ENCODE results near the gene DLGAP1. TPM values are rescaled to one million over a fixed set of nuclear protein-coding genes. Genes with fewer than 3 reads are reported as not detected.

The DLGAP1 gene
- total and polyA plus RNA-seq, 2 experiments from 2014 or later: 17.0 to 48.5 TPM

DNA sequence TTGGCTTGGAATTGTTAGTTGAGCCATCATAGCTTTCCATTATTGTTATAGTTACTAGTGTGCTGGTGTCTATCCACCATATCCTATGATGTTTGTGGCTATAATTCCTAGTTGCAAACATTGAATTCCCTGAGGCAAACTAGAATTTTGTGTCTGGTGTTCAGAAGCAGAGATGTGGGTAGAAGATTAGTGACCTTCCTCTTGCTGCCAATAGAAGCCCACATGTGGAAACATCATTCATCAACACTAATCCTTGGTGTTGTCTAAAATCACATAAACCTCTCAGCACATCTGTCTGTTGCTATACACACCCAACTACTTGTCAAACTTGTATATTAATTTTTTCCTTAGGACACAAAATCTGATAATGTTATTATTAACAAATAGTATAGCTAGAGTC, 631.0 kb downstream of the DLGAP1 start:
- Histone ChIP-seq H3K27ac (ENCODE audit: low read depth) (no peak overlapping the region), H3K4me3 (no peak overlapping the region), H2AFZ (no peak overlapping the region), H3K4me1 (ENCODE audit: insufficient read depth) (peaks cover 23% of the 10 kb centered on the region), H3K9me2 (ENCODE audit: insufficient read depth) (0 out of 2 replicates have a peak, but pooled peaks cover 2% of the 10 kb centered on the region), H3K4me2 (no peak overlapping the region), H3F3A (replicated peaks; ENCODE audit: low read depth) (0 out of 2 replicates have a peak, but pooled peaks cover 6% of the 10 kb centered on the region), H4K20me1 (replicated peaks; ENCODE audit: insufficient read depth) (no peaks in the 10 kb centered on the region), H3K27me3 (ENCODE audit: insufficient read depth) (no peaks in the 10 kb centered on the region), H3K36me3 (ENCODE audit: insufficient read depth) (no peaks in the 10 kb centered on the region), H3K79me2 (replicated peaks; ENCODE audit: insufficient read depth) (no peaks in the 10 kb centered on the region)
- Mint-ChIP-seq H3K4me1 (peaks cover 36% of the 10 kb centered on the region), H3K27me3 (ENCODE audit: insufficient read depth, low read depth, poor library complexity) (peaks cover 1% of the 10 kb centered on the region), H3K4me3 (no peak overlapping the region), H3K27ac (no peak overlapping the region), H3K9me3 (peaks cover 4% of the 10 kb centered on the region; the same call in 1 of the 3 replicates), H3K36me3 (ENCODE audit: low read depth) (peaks cover 5% of the 10 kb centered on the region; the same call in 1 of the 3 replicates)
- no peak for TF ChIP-seq EZH2 (IDR thresholded peaks at IDR 0.05; ENCODE audit: low read depth, unreplicated experiment)
- TF ChIP-seq JUNB (IDR thresholded peaks at IDR 0.05; ENCODE audit: unreplicated experiment): no peak
- no peak for TF ChIP-seq ZNF331 (CRISPR knock-in tag; IDR thresholded peaks at IDR 0.05; ENCODE audit: low read depth)
- TF ChIP-seq CREB1 (CRISPR knock-in tag; IDR thresholded peaks at IDR 0.05; ENCODE audit: low read depth): no peak
- TF ChIP-seq EZH2phosphoT487 (IDR thresholded peaks at IDR 0.05; ENCODE audit: unreplicated experiment): no peak
- DNase-seq (ENCODE audit: low spot score): no peak
- ATAC-seq: no peak

GRCh38 chr18:3823073-3823472, 632.0 kb downstream of the DLGAP1 start:
- H3K27me3 ChIP-seq (ENCODE audit: insufficient read depth): no peaks in the 10 kb centered on the region
- Mint-ChIP-seq H3K27me3 (ENCODE audit: insufficient read depth, low read depth, poor library complexity) (peaks cover 1% of the 10 kb centered on the region), H3K36me3 (ENCODE audit: low read depth) (peaks cover 5% of the 10 kb centered on the region; the same call in 1 of the 3 replicates), H3K4me3 (no peak overlapping the region), H3K27ac (no peak overlapping the region), H3K4me1 (peaks cover 36% of the 10 kb centered on the region), H3K9me3 (peaks cover 4% of the 10 kb centered on the region; the same call in 1 of the 3 replicates)
- no peak overlapping the region for H3K4me2 ChIP-seq
- H2AFZ ChIP-seq: no peak overlapping the region
- 0 out of 2 replicates have a peak, but pooled peaks cover 6% of the 10 kb centered on the region for H3F3A ChIP-seq (replicated peaks; ENCODE audit: low read depth)
- no peaks in the 10 kb centered on the region for H4K20me1 ChIP-seq (replicated peaks; ENCODE audit: insufficient read depth)
- H3K79me2 ChIP-seq (replicated peaks; ENCODE audit: insufficient read depth): no peaks in the 10 kb centered on the region
- no peak overlapping the region for H3K4me3 ChIP-seq
- H3K27ac ChIP-seq (ENCODE audit: low read depth): no peak overlapping the region
- H3K9me2 ChIP-seq (ENCODE audit: insufficient read depth): 0 out of 2 replicates have a peak, but pooled peaks cover 2% of the 10 kb centered on the region
- H3K36me3 ChIP-seq (ENCODE audit: insufficient read depth): no peaks in the 10 kb centered on the region
- no peak for ATAC-seq
- DNase-seq (ENCODE audit: low spot score): no peak
- peaks cover 23% of the 10 kb centered on the region for H3K4me1 ChIP-seq (ENCODE audit: insufficient read depth)
- TF ChIP-seq, protein P1, sequence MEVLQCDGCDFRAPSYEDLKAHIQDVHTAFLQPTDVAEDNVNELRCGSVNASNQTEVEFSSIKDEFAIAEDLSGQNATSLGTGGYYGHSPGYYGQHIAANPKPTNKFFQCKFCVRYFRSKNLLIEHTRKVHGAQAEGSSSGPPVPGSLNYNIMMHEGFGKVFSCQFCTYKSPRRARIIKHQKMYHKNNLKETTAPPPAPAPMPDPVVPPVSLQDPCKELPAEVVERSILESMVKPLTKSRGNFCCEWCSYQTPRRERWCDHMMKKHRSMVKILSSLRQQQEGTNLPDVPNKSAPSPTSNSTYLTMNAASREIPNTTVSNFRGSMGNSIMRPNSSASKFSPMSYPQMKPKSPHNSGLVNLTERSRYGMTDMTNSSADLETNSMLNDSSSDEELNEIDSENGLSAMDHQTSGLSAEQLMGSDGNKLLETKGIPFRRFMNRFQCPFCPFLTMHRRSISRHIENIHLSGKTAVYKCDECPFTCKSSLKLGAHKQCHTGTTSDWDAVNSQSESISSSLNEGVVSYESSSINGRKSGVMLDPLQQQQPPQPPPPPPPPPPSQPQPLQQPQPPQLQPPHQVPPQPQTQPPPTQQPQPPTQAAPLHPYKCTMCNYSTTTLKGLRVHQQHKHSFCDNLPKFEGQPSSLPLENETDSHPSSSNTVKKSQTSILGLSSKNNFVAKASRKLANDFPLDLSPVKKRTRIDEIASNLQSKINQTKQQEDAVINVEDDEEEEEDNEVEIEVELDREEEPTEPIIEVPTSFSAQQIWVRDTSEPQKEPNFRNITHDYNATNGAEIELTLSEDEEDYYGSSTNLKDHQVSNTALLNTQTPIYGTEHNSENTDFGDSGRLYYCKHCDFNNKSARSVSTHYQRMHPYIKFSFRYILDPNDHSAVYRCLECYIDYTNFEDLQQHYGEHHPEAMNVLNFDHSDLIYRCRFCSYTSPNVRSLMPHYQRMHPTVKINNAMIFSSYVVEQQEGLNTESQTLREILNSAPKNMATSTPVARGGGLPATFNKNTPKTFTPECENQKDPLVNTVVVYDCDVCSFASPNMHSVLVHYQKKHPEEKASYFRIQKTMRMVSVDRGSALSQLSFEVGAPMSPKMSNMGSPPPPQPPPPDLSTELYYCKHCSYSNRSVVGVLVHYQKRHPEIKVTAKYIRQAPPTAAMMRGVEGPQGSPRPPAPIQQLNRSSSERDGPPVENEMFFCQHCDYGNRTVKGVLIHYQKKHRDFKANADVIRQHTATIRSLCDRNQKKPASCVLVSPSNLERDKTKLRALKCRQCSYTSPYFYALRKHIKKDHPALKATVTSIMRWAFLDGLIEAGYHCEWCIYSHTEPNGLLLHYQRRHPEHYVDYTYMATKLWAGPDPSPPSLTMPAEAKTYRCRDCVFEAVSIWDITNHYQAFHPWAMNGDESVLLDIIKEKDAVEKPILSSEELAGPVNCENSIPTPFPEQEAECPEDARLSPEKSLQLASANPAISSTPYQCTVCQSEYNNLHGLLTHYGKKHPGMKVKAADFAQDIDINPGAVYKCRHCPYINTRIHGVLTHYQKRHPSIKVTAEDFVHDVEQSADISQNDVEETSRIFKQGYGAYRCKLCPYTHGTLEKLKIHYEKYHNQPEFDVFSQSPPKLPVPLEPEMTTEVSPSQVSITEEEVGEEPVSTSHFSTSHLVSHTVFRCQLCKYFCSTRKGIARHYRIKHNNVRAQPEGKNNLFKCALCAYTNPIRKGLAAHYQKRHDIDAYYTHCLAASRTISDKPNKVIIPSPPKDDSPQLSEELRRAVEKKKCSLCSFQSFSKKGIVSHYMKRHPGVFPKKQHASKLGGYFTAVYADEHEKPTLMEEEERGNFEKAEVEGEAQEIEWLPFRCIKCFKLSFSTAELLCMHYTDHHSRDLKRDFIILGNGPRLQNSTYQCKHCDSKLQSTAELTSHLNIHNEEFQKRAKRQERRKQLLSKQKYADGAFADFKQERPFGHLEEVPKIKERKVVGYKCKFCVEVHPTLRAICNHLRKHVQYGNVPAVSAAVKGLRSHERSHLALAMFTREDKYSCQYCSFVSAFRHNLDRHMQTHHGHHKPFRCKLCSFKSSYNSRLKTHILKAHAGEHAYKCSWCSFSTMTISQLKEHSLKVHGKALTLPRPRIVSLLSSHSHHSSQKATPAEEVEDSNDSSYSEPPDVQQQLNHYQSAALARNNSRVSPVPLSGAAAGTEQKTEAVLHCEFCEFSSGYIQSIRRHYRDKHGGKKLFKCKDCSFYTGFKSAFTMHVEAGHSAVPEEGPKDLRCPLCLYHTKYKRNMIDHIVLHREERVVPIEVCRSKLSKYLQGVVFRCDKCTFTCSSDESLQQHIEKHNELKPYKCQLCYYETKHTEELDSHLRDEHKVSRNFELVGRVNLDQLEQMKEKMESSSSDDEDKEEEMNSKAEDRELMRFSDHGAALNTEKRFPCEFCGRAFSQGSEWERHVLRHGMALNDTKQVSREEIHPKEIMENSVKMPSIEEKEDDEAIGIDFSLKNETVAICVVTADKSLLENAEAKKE (CRISPR knock-in tag; IDR thresholded peaks at IDR 0.05): no peak
- TF ChIP-seq POLR2AphosphoS5 (IDR thresholded peaks at IDR 0.05; ENCODE audit: low read depth): no peak
- TF ChIP-seq JUNB (IDR thresholded peaks at IDR 0.05; ENCODE audit: unreplicated experiment): no peak
- TF ChIP-seq NANOG (IDR thresholded peaks at IDR 0.05; ENCODE audit: borderline replicate concordance): no peak
- TF ChIP-seq STAT1 (IDR thresholded peaks at IDR 0.05; ENCODE audit: unreplicated experiment): no peak
- no peak for TF ChIP-seq REST (IDR thresholded peaks at IDR 0.05; ENCODE audit: unreplicated experiment)
- TF ChIP-seq CREB1 (CRISPR knock-in tag; IDR thresholded peaks at IDR 0.05; ENCODE audit: low read depth): no peak
- TF ChIP-seq, protein P2, sequence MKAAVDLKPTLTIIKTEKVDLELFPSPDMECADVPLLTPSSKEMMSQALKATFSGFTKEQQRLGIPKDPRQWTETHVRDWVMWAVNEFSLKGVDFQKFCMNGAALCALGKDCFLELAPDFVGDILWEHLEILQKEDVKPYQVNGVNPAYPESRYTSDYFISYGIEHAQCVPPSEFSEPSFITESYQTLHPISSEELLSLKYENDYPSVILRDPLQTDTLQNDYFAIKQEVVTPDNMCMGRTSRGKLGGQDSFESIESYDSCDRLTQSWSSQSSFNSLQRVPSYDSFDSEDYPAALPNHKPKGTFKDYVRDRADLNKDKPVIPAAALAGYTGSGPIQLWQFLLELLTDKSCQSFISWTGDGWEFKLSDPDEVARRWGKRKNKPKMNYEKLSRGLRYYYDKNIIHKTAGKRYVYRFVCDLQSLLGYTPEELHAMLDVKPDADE (IDR thresholded peaks at IDR 0.05): no peak
- no peak for TF ChIP-seq ZNF114 (CRISPR knock-in tag; IDR thresholded peaks at IDR 0.05)
- no peak for TF ChIP-seq ZNF331 (CRISPR knock-in tag; IDR thresholded peaks at IDR 0.05; ENCODE audit: low read depth)

Measured in GM23338 (cell line).